Skeletal muscle satellite cell (primary cell): ENCODE measurements around the gene ITPR3.

Experiments used
- H3K27me3 ChIP-seq: 2 replicates; pipeline ENCODE4 v1.7.0; 2013; ENCODE audit warnings: low read length; ENCODE audit not compliant: control insufficient read depth, insufficient read depth
- H3K36me3 ChIP-seq: 2 replicates; pipeline ENCODE4 v1.7.0; 2013; ENCODE audit warnings: mild to moderate bottlenecking, control low read depth, low read length; ENCODE audit not compliant: insufficient read depth
- H3K4me1 ChIP-seq: 2 replicates; pipeline ENCODE4 v1.7.0; 2013; ENCODE audit warnings: low read length; ENCODE audit not compliant: control insufficient read depth, insufficient read depth
- H3K4me2 ChIP-seq: 2 replicates; pipeline ENCODE4 v1.7.0; 2013; ENCODE audit warnings: mild to moderate bottlenecking, low read length
- H3K4me3 ChIP-seq: 2 replicates; pipeline ENCODE4 v1.7.0; 2013; ENCODE audit warnings: low read length
- H3K9ac ChIP-seq: 2 replicates; pipeline ENCODE4 v1.7.0; 2013; ENCODE audit warnings: mild to moderate bottlenecking, low read depth, low read length, moderate library complexity
- H3K9me3 ChIP-seq: replicated peaks from 2 replicates; pipeline ENCODE4 v1.7.0; 2013; ENCODE audit warnings: mild to moderate bottlenecking, control low read depth, low read length

ITPR3 gene

DNA sequence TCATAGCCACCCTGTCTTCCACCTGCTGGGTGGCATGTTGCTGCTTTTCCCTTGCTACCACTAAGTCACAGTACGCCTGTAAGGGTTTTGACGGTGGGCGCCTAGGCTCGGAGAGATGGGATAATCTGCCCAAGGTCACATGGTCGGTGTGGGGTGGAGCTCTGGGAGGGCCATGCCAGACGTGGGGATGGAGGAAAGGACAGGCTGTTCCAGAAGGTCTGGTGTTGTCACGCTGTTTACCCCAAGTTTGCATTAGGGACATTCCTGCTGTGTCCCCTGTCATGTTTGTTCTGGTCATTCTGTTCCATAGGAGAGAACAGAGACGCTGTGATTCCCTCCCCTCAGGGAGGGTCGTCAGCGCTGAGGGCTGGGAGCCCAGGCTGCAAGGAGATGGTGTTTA is 109.5 kb downstream of the ITPR3 start:
- Histone ChIP-seq H3K27me3 (no peaks in the 10 kb centered on the region), H3K4me3 (no peak overlapping the region), H3K9ac (no peak overlapping the region), H3K9me3 (no peaks in the 10 kb centered on the region), H3K4me2 (no peak overlapping the region), H3K4me1 (peaks cover 7% of the 10 kb centered on the region), H3K36me3 (peaks cover 60% of the 10 kb centered on the region)

DNA sequence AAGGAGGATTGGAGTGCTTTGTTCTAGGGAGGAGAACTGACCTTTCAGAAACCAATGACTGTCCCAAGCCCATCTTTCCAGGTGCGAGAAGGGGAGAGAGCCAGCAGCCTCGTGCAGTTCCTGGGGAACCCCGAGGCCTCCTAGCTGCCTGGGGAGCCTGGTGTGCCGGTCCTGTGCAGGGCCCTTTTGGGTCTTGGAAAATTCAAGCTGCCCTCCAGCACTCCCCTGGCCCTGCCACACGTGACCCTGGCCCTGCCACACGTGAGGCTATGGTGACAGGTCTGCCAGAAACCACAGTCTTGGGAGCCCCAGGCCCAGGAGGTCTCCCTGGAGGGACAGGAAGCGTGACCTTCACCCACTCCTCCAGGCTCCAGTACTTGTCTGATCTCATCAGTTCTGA is 109.9 kb downstream of the ITPR3 start:
- Histone ChIP-seq H3K36me3 (peaks cover 60% of the 10 kb centered on the region), H3K4me3 (no peak overlapping the region), H3K27me3 (no peaks in the 10 kb centered on the region), H3K9ac (no peak overlapping the region), H3K9me3 (no peaks in the 10 kb centered on the region), H3K4me1 (peaks cover 7% of the 10 kb centered on the region), H3K4me2 (no peak overlapping the region)

- H3K27me3 ChIP-seq = no peaks in the 10 kb centered on the region
- H3K9me3 ChIP-seq = no peaks in the 10 kb centered on the region
- H3K36me3 ChIP-seq = peaks cover 59% of the 10 kb centered on the region
- H3K4me2 ChIP-seq = no peak overlapping the region
- H3K9ac ChIP-seq = no peak overlapping the region
- peaks cover 7% of the 10 kb centered on the region for H3K4me1 ChIP-seq
- no peak overlapping the region for H3K4me3 ChIP-seq
These were observed 110.7 kb downstream of the ITPR3 start for GRCh38 chr6:33731751-33732282.

DNA sequence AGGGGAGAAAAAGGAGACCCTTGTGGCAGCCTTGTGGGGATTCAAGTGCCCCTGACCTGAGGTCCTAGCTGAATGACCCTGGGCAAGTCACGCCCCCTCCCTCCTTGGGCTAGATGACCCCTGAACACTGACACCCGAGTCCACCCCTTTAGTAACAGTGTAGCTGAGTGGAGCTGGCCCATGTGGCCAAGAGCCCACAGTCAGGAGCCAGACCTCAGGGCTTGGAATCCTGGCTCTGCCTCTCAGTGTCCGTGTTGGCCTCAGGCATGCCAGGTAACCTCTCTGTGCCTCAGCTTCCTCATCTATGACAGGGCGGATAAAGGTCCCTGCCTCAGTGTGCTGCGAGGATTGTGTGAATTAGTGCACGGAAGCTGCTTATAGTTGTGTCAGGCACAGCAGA is 111.3 kb downstream of the ITPR3 start:
- H3K36me3 ChIP-seq = peaks cover 60% of the 10 kb centered on the region
- no peaks in the 10 kb centered on the region for H3K27me3 ChIP-seq
- no peak overlapping the region for H3K9ac ChIP-seq
- no peaks in the 10 kb centered on the region for H3K9me3 ChIP-seq
- H3K4me3 ChIP-seq = no peak overlapping the region
- H3K4me1 ChIP-seq = peaks cover 7% of the 10 kb centered on the region
- H3K4me2 ChIP-seq = no peak overlapping the region

DNA sequence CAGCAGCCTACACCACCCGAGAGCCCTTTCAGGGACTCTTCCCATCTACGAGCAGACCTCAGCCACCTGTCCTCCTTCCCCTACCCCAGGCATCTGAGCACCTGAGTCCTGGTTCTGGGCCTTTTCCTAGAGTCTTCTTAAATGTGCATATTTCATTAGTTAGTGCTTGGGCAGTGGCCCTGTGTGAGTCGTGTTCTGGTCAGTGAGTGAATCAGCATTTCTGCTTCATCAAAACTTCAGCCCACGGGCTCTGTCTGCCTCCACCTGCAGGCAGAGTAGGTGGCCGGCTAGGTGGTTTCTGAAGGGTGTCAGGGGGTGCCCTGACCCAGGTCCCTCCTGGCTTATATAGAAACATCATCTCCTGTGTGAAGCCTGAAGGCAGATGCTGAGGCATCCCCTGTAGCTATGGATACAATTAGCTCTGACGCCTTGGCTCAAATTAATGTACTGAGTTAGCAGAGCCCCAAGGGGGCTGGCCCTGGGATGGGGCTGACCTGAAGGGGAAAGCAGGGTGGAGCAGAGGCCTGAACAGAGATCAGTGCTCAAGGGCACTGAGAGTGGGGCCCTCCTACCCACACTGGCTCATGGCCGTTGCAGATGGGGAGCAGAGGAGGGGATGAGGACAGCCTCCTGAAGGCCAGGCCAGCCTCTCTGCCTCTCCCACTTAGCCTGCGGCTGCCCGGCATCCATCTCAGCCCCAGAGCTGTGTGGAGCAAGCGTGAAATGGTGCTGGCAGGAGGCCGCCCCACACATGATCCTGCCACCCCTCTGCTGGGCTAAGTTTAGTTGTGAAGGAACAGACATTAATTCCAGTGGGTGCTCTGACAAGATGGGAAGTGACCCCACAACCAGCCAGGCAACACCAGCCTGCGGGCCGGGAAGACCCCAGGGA is 111.9 kb downstream of the ITPR3 start:
- Histone ChIP-seq H3K4me2 (no peak overlapping the region), H3K4me3 (no peak overlapping the region), H3K9me3 (no peaks in the 10 kb centered on the region), H3K27me3 (no peaks in the 10 kb centered on the region), H3K36me3 (peaks cover 64% of the 10 kb centered on the region), H3K9ac (no peak overlapping the region), H3K4me1 (peaks cover 7% of the 10 kb centered on the region)

DNA sequence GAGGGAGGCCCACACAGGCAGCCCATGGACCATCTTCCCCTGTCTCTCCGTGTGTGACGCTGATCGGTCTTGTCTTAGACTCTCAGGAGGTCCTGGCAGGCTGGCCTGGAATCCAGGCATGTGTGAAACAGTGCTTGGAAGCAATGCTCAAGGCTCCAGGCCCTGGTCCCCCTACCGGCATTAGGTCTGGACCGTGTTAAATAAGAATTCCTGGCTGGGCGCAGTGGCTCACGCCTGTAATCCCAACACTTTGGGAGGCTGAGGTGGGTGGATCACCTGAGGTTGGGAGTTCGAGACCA is 112.5 kb downstream of the ITPR3 start:
- no peak overlapping the region for H3K9ac ChIP-seq
- peaks cover 65% of the 10 kb centered on the region for H3K36me3 ChIP-seq
- H3K4me1 ChIP-seq = peaks cover 7% of the 10 kb centered on the region

GRCh38 chr6:33735216-33735615 is 114.1 kb downstream of the ITPR3 start:
- peaks cover 11% of the 10 kb centered on the region for H3K4me1 ChIP-seq
- H3K27me3 ChIP-seq = no peaks in the 10 kb centered on the region
- H3K4me2 ChIP-seq = no peak overlapping the region
- no peak overlapping the region for H3K9ac ChIP-seq
- H3K4me3 ChIP-seq = no peak overlapping the region
- peaks cover 75% of the 10 kb centered on the region for H3K36me3 ChIP-seq
- H3K9me3 ChIP-seq = no peaks in the 10 kb centered on the region

More for the DNA sequence above, 112.5 kb downstream of the ITPR3 start:
- H3K4me3 ChIP-seq = no peak overlapping the region
- H3K4me2 ChIP-seq = no peak overlapping the region
- H3K27me3 ChIP-seq = no peaks in the 10 kb centered on the region
- no peaks in the 10 kb centered on the region for H3K9me3 ChIP-seq

- Histone ChIP-seq H3K27me3 (no peaks in the 10 kb centered on the region), H3K4me1 (peaks cover 27% of the 10 kb centered on the region), H3K4me3 (no peak overlapping the region), H3K9me3 (no peaks in the 10 kb centered on the region), H3K36me3 (peaks cover 67% of the 10 kb centered on the region), H3K4me2 (no peak overlapping the region), H3K9ac (peak overlapping the region; percentile 1)
These were observed 116.3 kb downstream of the ITPR3 start for GRCh38 chr6:33737267-33738026.

GRCh38 chr6:33738153-33738552 is 117.0 kb downstream of the ITPR3 start:
- no peak overlapping the region for H3K4me3 ChIP-seq
- H3K36me3 ChIP-seq = peaks cover 64% of the 10 kb centered on the region
- no peak overlapping the region for H3K9ac ChIP-seq
- no peak overlapping the region for H3K4me2 ChIP-seq
- no peaks in the 10 kb centered on the region for H3K9me3 ChIP-seq
- H3K27me3 ChIP-seq = no peaks in the 10 kb centered on the region
- H3K4me1 ChIP-seq = peaks cover 29% of the 10 kb centered on the region

GRCh38 chr6:33738879-33739278 is 117.8 kb downstream of the ITPR3 start:
- no peak overlapping the region for H3K4me3 ChIP-seq
- peaks cover 34% of the 10 kb centered on the region for H3K4me1 ChIP-seq
- no peak overlapping the region for H3K9ac ChIP-seq
- no peak overlapping the region for H3K4me2 ChIP-seq
- H3K27me3 ChIP-seq = no peaks in the 10 kb centered on the region
- no peaks in the 10 kb centered on the region for H3K9me3 ChIP-seq
- peaks cover 58% of the 10 kb centered on the region for H3K36me3 ChIP-seq

GRCh38 chr6:33739571-33739970 is 118.4 kb downstream of the ITPR3 start:
- H3K36me3 ChIP-seq = peaks cover 53% of the 10 kb centered on the region
- H3K4me1 ChIP-seq = peaks cover 41% of the 10 kb centered on the region
- no peaks in the 10 kb centered on the region for H3K27me3 ChIP-seq
- no peak overlapping the region for H3K9ac ChIP-seq
- no peak overlapping the region for H3K4me3 ChIP-seq
- H3K4me2 ChIP-seq = no peak overlapping the region
- H3K9me3 ChIP-seq = no peaks in the 10 kb centered on the region
